Activated CD4-positive, alpha-beta memory T cell treated with anti-CD3 and anti-CD28 coated beads, Interleukin-2, amount 10 ng/mL, durations not matched to agents 7 days and 5 days (primary cell): ENCODE data around the gene ASIC4. TPM values are rescaled to one million over a fixed set of nuclear protein-coding genes. Genes with fewer than 3 reads are reported as not detected.

Experiments used
- CTCF ChIA-PET: fragments of 350-600 bp; sonication (Branson Sonifier 250); formaldehyde crosslinking; loops from one replicate; lab custom pipeline; 2021; ENCODE audit warnings: antibody characterized with exemption, inconsistent platforms; lab: Charles Lee
- POLR2A ChIA-PET: fragments of 350-600 bp; sonication (Branson Sonifier 250); formaldehyde crosslinking; loops from one replicate; lab custom pipeline; 2021; ENCODE audit warnings: antibody characterized with exemption; lab: Charles Lee
- DNase-seq: peaks from one replicate; pipeline ENCODE4 v3.0.0-alpha.2; 2020
- H3K27ac Mint-ChIP-seq: one replicate; pipeline ENCODE4 v1.8.0; 2021; ENCODE audit warnings: mild to moderate bottlenecking, mixed read lengths
- H3K27me3 Mint-ChIP-seq: one replicate; pipeline ENCODE4 v1.8.0; 2021; ENCODE audit warnings: mixed read lengths
- H3K36me3 Mint-ChIP-seq: one replicate; pipeline ENCODE4 v1.8.0; 2021; ENCODE audit warnings: low read depth, mixed read lengths
- H3K4me1 Mint-ChIP-seq: one replicate; pipeline ENCODE4 v1.8.0; 2021; ENCODE audit warnings: mixed read lengths
- H3K4me3 Mint-ChIP-seq: one replicate; pipeline ENCODE4 v1.8.0; 2021; ENCODE audit warnings: mild to moderate bottlenecking, mixed read lengths
- H3K9me3 Mint-ChIP-seq: one replicate; pipeline ENCODE4 v1.8.0; 2021; ENCODE audit warnings: mixed read lengths
- total RNA-seq, 2 experiments: library from RNA; stranded (reverse); gene quantifications; one replicate each; pipeline ENCODE4 v1.2.3, GENCODE V29; 2021

Gene ASIC4
- total RNA-seq, 2 experiments from 2014 or later, result 0.13 TPM; not detected in 1

- ChIA-PET CTCF (interaction anchor here (0.7 to 2.1 kb wide), 8 partner anchors 12 to 105 kb away, joined by 3 to 8 read pairs (median 3); a partner anchor contains a TSS), POLR2A (no interaction called here)
- Mint-ChIP-seq H3K9me3 (no peaks in the 10 kb centered on the region), H3K27me3 (peaks cover 7% of the 10 kb centered on the region), H3K36me3 (no peaks in the 10 kb centered on the region), H3K4me1 (peaks cover 4% of the 10 kb centered on the region), H3K27ac (no peak overlapping the region), H3K4me3 (no peak overlapping the region)
- no peak for DNase-seq
These were observed 39.8 kb upstream of the ASIC4 start for GRCh38 chr2:219474285-219475060.

DNA sequence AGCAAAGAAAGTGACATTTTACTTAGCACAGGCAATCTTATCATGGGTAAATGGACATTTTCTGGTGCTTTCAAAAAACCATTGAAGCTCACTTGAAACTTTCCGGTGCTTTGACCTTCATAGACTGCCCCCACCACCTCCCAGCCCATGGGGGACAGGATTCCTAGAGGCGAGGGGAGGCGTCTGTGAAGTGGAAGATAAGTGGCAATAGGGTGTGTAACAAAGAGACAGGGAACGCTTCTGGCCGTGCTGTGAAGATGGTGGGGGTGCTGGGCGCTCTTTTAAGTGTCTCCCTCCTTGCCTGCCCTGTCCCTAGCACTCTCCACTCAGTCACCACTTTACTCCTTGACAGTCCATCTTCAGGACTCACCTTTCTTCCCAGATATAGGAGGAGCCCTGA, 39.0 kb upstream of the ASIC4 start:
- Mint-ChIP-seq H3K9me3 (no peaks in the 10 kb centered on the region), H3K27me3 (peaks cover 8% of the 10 kb centered on the region), H3K4me1 (peaks cover 4% of the 10 kb centered on the region), H3K36me3 (no peaks in the 10 kb centered on the region), H3K27ac (no peak overlapping the region), H3K4me3 (no peak overlapping the region)
- ChIA-PET POLR2A (no interaction called here), CTCF (interaction anchor here (0.8 to 4.1 kb wide), 7 partner anchors 11 to 68 kb away, joined by 3 to 42 read pairs (median 4); a partner anchor contains a TSS)
- no peak for DNase-seq

DNA sequence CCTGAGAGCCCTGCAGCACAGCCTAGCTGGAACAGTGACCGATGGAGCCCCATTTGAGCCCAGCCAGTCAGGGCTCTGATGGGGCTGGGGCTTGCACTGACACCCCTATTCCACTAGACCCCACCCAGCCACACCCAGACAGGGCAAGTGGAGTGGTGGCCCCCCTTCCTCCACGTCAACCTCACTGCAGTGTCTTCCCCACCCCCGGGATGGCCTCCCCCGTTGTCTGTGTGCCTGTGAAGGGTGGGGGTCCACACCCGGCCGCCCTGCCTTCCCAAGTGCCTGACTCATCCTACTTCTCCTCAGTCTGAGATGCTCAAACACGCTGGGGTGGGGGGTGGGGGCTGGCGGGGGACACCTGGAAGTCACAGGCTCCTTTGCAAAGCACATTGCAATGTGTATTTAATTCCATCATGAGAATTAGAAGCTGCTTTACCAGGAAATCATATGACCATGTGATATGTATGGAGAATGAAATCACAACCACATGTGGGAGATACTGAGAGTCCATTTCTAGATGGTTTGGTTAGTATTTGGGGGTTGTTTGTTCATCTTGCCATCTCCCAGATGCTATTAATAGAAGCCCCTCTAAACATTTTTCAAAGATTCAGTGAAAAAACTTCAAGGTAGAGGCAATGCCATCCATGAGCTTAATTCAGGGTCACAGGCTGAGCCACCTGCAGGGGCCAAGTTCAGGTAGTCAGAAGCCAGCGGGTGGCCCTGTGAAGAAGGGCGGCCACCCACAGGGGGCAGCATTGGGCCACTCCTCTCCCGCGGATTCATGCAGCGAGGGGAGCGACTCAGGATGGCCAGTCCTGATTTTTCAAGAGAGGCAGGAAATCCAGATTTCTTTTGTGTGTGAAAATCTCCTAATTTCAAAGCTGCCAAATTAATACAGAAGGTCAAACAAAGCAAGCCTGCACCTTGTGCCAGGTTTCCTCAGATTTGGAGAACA, 38.3 kb upstream of the ASIC4 start:
- no peak overlapping the region for H3K27ac Mint-ChIP-seq
- peaks cover 8% of the 10 kb centered on the region for H3K27me3 Mint-ChIP-seq
- CTCF ChIA-PET, result interaction anchor here (0.8 to 4.1 kb wide), 10 partner anchors 9 to 67 kb away, joined by 3 to 42 read pairs (median 4); partner anchors contain the start of gene GMPPA
- no peak overlapping the region for H3K4me3 Mint-ChIP-seq
- H3K4me1 Mint-ChIP-seq, result peaks cover 4% of the 10 kb centered on the region
- POLR2A ChIA-PET, result no interaction called here
- no peaks in the 10 kb centered on the region for H3K9me3 Mint-ChIP-seq
- H3K36me3 Mint-ChIP-seq, result no peaks in the 10 kb centered on the region
- DNase-seq, result peak; percentile 68

DNA sequence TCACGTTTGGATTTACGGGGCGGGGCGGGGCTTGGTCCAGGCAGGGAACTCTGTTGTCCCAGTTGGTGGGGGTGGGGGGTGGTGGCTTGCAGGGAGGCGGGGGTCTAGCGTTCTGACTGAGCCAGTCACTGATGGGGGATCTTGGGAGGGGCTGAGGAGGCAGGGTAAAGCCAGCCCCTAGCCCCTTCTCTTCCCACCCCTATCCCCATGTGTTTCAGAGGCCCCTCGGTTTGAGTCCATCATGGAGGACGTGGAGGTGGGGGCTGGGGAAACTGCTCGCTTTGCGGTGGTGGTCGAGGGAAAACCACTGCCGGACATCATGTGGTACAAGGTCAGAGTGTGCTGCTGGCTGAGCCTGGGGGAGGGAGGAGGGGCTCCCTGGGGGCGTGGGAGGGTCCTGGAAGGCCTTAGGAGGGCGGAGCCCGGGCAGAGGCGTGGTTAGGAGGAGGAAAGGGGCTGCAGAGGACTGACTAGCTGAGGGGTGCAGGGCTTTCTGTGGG, 37.6 kb upstream of the ASIC4 start:
- Mint-ChIP-seq H3K27ac (no peak overlapping the region), H3K27me3 (peaks cover 10% of the 10 kb centered on the region), H3K4me3 (no peak overlapping the region), H3K9me3 (no peaks in the 10 kb centered on the region), H3K4me1 (peaks cover 4% of the 10 kb centered on the region), H3K36me3 (no peaks in the 10 kb centered on the region)
- POLR2A ChIA-PET, result no interaction called here
- CTCF ChIA-PET, result interaction anchor here (0.8 to 4.1 kb wide), 7 partner anchors 9 to 53 kb away, joined by 3 to 42 read pairs (median 7); partner anchors contain the start of gene GMPPA
- DNase-seq, result no peak

GRCh38 chr2:219477179-219477578, 37.1 kb upstream of the ASIC4 start:
- ChIA-PET POLR2A (no interaction called here), CTCF (interaction anchor here (4.1 kb wide), 1 partner anchor 53 kb away, joined by 42 read pairs; no protein-coding TSS in a partner anchor)
- H3K4me1 Mint-ChIP-seq, result peaks cover 4% of the 10 kb centered on the region
- no peak for DNase-seq
- H3K9me3 Mint-ChIP-seq, result no peaks in the 10 kb centered on the region
- H3K27me3 Mint-ChIP-seq, result peaks cover 11% of the 10 kb centered on the region
- H3K36me3 Mint-ChIP-seq, result no peaks in the 10 kb centered on the region
- no peak overlapping the region for H3K4me3 Mint-ChIP-seq
- H3K27ac Mint-ChIP-seq, result no peak overlapping the region

DNA sequence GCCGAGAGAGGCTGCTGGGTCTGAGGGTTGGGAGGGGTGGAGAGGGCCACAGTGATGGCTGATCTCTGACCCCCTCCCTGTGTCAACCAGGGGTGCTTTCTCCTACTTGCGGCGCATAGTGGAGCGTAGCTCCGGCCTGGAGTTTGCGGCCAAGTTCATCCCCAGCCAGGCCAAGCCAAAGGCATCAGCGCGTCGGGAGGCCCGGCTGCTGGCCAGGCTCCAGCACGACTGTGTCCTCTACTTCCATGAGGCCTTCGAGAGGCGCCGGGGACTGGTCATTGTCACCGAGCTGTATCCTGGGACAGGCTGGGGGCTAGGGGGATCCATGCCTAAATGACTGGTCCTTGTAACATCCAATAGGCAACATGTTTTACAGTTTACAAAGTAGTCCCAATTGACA, 36.5 kb upstream of the ASIC4 start:
- DNase-seq, result no peak
- H3K4me3 Mint-ChIP-seq, result no peak overlapping the region

GRCh38 chr2:219478916-219479315, 35.4 kb upstream of the ASIC4 start:
- no peak overlapping the region for H3K27ac Mint-ChIP-seq
- H3K9me3 Mint-ChIP-seq, result no peaks in the 10 kb centered on the region
- H3K36me3 Mint-ChIP-seq, result no peaks in the 10 kb centered on the region
- H3K4me3 Mint-ChIP-seq, result no peak overlapping the region
- peaks cover 4% of the 10 kb centered on the region for H3K4me1 Mint-ChIP-seq
- no peak for DNase-seq
- CTCF ChIA-PET, result interaction anchor here (1.1 to 4.1 kb wide), 2 partner anchors 51 to 155 kb away, joined by 3 to 42 read pairs; no protein-coding TSS in a partner anchor
- POLR2A ChIA-PET, result no interaction called here
- peaks cover 19% of the 10 kb centered on the region for H3K27me3 Mint-ChIP-seq

More for the DNA sequence above, 36.5 kb upstream of the ASIC4 start:
- CTCF ChIA-PET, result interaction anchor here (1.1 to 4.1 kb wide), 2 partner anchors 52 to 157 kb away, joined by 3 to 42 read pairs; no protein-coding TSS in a partner anchor
- peaks cover 4% of the 10 kb centered on the region for H3K4me1 Mint-ChIP-seq
- POLR2A ChIA-PET, result no interaction called here
- no peaks in the 10 kb centered on the region for H3K9me3 Mint-ChIP-seq
- H3K27me3 Mint-ChIP-seq, result peaks cover 14% of the 10 kb centered on the region
- H3K27ac Mint-ChIP-seq, result no peak overlapping the region
- no peaks in the 10 kb centered on the region for H3K36me3 Mint-ChIP-seq

DNA sequence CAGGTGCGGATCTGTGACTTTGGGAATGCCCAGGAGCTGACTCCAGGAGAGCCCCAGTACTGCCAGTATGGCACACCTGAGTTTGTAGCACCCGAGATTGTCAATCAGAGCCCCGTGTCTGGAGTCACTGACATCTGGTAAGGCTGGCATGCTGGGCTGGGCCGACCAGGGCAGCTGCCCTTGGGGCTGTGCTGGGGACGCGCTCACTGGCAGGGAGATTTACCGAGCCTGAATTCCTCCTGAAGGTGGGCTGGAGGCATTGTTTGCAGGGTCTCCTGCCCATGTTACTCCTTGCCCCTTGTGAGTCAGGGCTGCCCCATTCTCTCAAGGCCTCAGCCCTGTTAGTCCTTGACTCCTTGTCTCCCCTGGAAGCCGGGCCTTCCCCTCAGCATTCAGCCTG, 34.3 kb upstream of the ASIC4 start:
- H3K9me3 Mint-ChIP-seq, result no peaks in the 10 kb centered on the region

GRCh38 chr2:219482674-219483405, 31.4 kb upstream of the ASIC4 start:
- no peak for DNase-seq
- CTCF ChIA-PET, result interaction anchor here (1.3 to 1.9 kb wide), 3 partner anchors 17 to 47 kb away, joined by 4 to 15 read pairs (median 5); partner anchors contain the start of gene GMPPA
- Mint-ChIP-seq H3K4me3 (no peak overlapping the region), H3K36me3 (no peaks in the 10 kb centered on the region), H3K4me1 (no peaks in the 10 kb centered on the region), H3K9me3 (no peaks in the 10 kb centered on the region), H3K27ac (no peak overlapping the region), H3K27me3 (peaks cover 46% of the 10 kb centered on the region)
- POLR2A ChIA-PET, result no interaction called here

More for the DNA sequence above, 34.3 kb upstream of the ASIC4 start:
- POLR2A ChIA-PET, result no interaction called here
- H3K4me1 Mint-ChIP-seq, result peaks cover 4% of the 10 kb centered on the region
- no peaks in the 10 kb centered on the region for H3K36me3 Mint-ChIP-seq
- no peak for DNase-seq
- no peak overlapping the region for H3K4me3 Mint-ChIP-seq
- H3K27ac Mint-ChIP-seq, result no peak overlapping the region
- H3K27me3 Mint-ChIP-seq, result peaks cover 23% of the 10 kb centered on the region
- CTCF ChIA-PET, result no interaction called here

DNA sequence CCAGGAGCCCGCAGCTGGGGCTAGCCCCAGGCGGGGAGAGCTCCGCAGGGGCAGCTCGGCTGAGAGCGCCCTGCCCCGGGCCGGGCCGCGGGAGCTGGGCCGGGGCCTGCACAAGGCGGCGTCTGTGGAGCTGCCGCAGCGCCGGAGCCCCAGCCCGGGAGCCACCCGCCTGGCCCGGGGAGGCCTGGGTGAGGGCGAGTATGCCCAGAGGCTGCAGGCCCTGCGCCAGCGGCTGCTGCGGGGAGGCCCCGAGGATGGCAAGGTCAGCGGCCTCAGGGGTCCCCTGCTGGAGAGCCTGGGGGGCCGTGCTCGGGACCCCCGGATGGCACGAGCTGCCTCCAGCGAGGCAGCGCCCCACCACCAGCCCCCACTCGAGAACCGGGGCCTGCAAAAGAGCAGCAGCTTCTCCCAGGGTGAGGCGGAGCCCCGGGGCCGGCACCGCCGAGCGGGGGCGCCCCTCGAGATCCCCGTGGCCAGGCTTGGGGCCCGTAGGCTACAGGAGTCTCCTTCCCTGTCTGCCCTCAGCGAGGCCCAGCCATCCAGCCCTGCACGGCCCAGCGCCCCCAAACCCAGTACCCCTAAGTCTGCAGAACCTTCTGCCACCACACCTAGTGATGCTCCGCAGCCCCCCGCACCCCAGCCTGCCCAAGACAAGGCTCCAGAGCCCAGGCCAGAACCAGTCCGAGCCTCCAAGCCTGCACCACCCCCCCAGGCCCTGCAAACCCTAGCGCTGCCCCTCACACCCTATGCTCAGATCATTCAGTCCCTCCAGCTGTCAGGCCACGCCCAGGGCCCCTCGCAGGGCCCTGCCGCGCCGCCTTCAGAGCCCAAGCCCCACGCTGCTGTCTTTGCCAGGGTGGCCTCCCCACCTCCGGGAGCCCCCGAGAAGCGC, 30.6 kb upstream of the ASIC4 start:
- peaks cover 46% of the 10 kb centered on the region for H3K27me3 Mint-ChIP-seq
- H3K4me3 Mint-ChIP-seq, result no peak overlapping the region
- POLR2A ChIA-PET, result interaction anchor here (0.9 kb wide), 1 partner anchor 15 kb away, joined by 3 read pairs; the partner anchor contains the start of gene GMPPA
- no peak for DNase-seq
- no peaks in the 10 kb centered on the region for H3K36me3 Mint-ChIP-seq
- H3K27ac Mint-ChIP-seq, result no peak overlapping the region
- H3K4me1 Mint-ChIP-seq, result no peaks in the 10 kb centered on the region
- H3K9me3 Mint-ChIP-seq, result no peaks in the 10 kb centered on the region
- CTCF ChIA-PET, result interaction anchor here (1.0 to 1.3 kb wide), 2 partner anchors 16 to 46 kb away, joined by 3 to 5 read pairs; partner anchors contain the start of gene GMPPA
